HG03469 (cell line): ENCODE results near the gene WDR33.

Experiments
- ATAC-seq: cut with Tn5 transposase; IDR thresholded peaks from one replicate; pipeline ENCODE4 v1.9.1; 2021; ENCODE audit warnings: mild to moderate bottlenecking, moderate library complexity, moderate number of reproducible peaks; ENCODE audit not compliant: unreplicated experiment

WDR33 gene

GRCh38 chr2:127700527-127701192 is 110.3 kb downstream of the WDR33 start:
- peak; percentile 66 for ATAC-seq

GRCh38 chr2:127698553-127699355 is 112.2 kb downstream of the WDR33 start:
- ATAC-seq: no peak

GRCh38 chr2:127697482-127698180 is 113.3 kb downstream of the WDR33 start:
- no peak for ATAC-seq

GRCh38 chr2:127695491-127696472 is 115.2 kb downstream of the WDR33 start:
- no peak for ATAC-seq

GRCh38 chr2:127694986-127695385 is 116.0 kb downstream of the WDR33 start:
- no peak for ATAC-seq

GRCh38 chr2:127690696-127691095 is 120.3 kb downstream of the WDR33 start:
- ATAC-seq: no peak

- ATAC-seq: no peak
Observed at GRCh38 chr2:127688405-127688804, 122.6 kb downstream of the WDR33 start.

GRCh38 chr2:127685410-127686080 is 125.4 kb downstream of the WDR33 start:
- no peak for ATAC-seq

GRCh38 chr2:127683757-127684156 is 127.2 kb downstream of the WDR33 start:
- ATAC-seq: no peak

GRCh38 chr2:127683056-127683455 is 127.9 kb downstream of the WDR33 start:
- ATAC-seq: no peak

- no peak for ATAC-seq
Observed at GRCh38 chr2:127681976-127682857, 128.8 kb downstream of the WDR33 start.

- no peak for ATAC-seq
Observed at GRCh38 chr2:127681288-127681804, 129.6 kb downstream of the WDR33 start.

GRCh38 chr2:127680706-127681287 is 130.2 kb downstream of the WDR33 start:
- ATAC-seq: no peak

- ATAC-seq: no peak
Observed at GRCh38 chr2:127679680-127680361, 131.2 kb downstream of the WDR33 start.

GRCh38 chr2:127678991-127679390 is 132.0 kb downstream of the WDR33 start:
- no peak for ATAC-seq

- no peak for ATAC-seq
Observed at GRCh38 chr2:127678531-127678930, 132.4 kb downstream of the WDR33 start.

GRCh38 chr2:127676906-127677305 is 134.1 kb downstream of the WDR33 start:
- ATAC-seq: no peak
